ENCODE results near the gene GPATCH8. TPM values are rescaled to one million over a fixed set of nuclear protein-coding genes. Genes with fewer than 3 reads are reported as not detected.
A peak's percentile ranks its signal among the peaks of the same experiment; 100 is the strongest.
"Not testable (repeated sequence)": the region's sequence is repeated elsewhere in the genome, so short reads cannot be mapped to it uniquely, and the experiment has no call there.

GPATCH8 gene
- polyA plus RNA-seq, 1 donor from 2014 or later, result 24.5 TPM

- Histone ChIP-seq H3K4me3 (ENCODE audit: low read length) (no peak overlapping the region), H4K20me1 (ENCODE audit: insufficient read depth) (no peaks in the 10 kb centered on the region), H3K9ac (ENCODE audit: low read length) (no peak overlapping the region), H3F3A (ENCODE audit: insufficient read depth, low read length, poor library complexity, severe bottlenecking) (no peaks in the 10 kb centered on the region), H3K9me2 (ENCODE audit: insufficient read depth, low read length) (no peaks in the 10 kb centered on the region), H3K9me3 (ENCODE audit: low read length) (no peaks in the 10 kb centered on the region), H2AFZ (ENCODE audit: low read depth, low read length) (no peak overlapping the region), H3K27me3 (ENCODE audit: insufficient read depth, low read depth, low read length) (no peaks in the 10 kb centered on the region), H3K27ac (ENCODE audit: low read length) (no peak overlapping the region), H3K4me2 (ENCODE audit: low read length) (no peak overlapping the region), H3K36me3 (ENCODE audit: insufficient read depth, low read length) (no peaks in the 10 kb centered on the region), H3K79me2 (replicated peaks; ENCODE audit: insufficient read depth, low read length) (no peaks in the 10 kb centered on the region)
- TF ChIP-seq TAF1 (IDR thresholded peaks at IDR 0.05; ENCODE audit: low read depth) (no peak), EP300 (conservative IDR thresholded peaks at IDR 0.05; ENCODE audit: poor library complexity, severe bottlenecking) (no peak), REST (IDR thresholded peaks at IDR 0.05; ENCODE audit: borderline replicate concordance) (no peak), POLR2AphosphoS5 (IDR thresholded peaks at IDR 0.05) (no peak), SMC3 (conservative IDR thresholded peaks at IDR 0.05; ENCODE audit: poor library complexity) (no peak), CTCF (IDR thresholded peaks at IDR 0.05; ENCODE audit: poor library complexity, severe bottlenecking) (no peak), EZH2 (IDR thresholded peaks at IDR 0.05; ENCODE audit: borderline replicate concordance, insufficient read depth, low read length, poor library complexity, severe bottlenecking) (no peak), MXI1 (conservative IDR thresholded peaks at IDR 0.05; ENCODE audit: poor library complexity, severe bottlenecking) (no peak), RAD21 (conservative IDR thresholded peaks at IDR 0.05) (no peak)
Observed at GRCh38 chr17:44518032-44518431, 14.8 kb upstream of the GPATCH8 start.

GRCh38 chr17:44511241-44512134 lies 8.3 kb upstream of the GPATCH8 start:
- H2AFZ ChIP-seq (ENCODE audit: low read depth, low read length); H3K9ac ChIP-seq (ENCODE audit: low read length); H3K9me2 ChIP-seq (ENCODE audit: insufficient read depth, low read length); H4K20me1 ChIP-seq (ENCODE audit: insufficient read depth); H3K27ac ChIP-seq (ENCODE audit: low read length); H3K27me3 ChIP-seq (ENCODE audit: insufficient read depth, low read depth, low read length); H3K36me3 ChIP-seq (ENCODE audit: insufficient read depth, low read length); H3K9me3 ChIP-seq (ENCODE audit: low read length); H3F3A ChIP-seq (ENCODE audit: insufficient read depth, low read length, poor library complexity, severe bottlenecking); H3K4me2 ChIP-seq (ENCODE audit: low read length); H3K79me2 ChIP-seq (replicated peaks; ENCODE audit: insufficient read depth, low read length); H3K4me3 ChIP-seq (ENCODE audit: low read length): not testable (repeated sequence)
- peak; percentile 6 for TF ChIP-seq CTCF (IDR thresholded peaks at IDR 0.05; ENCODE audit: poor library complexity, severe bottlenecking)

- H3K4me3 ChIP-seq (ENCODE audit: low read length); H3F3A ChIP-seq (ENCODE audit: insufficient read depth, low read length, poor library complexity, severe bottlenecking); H3K36me3 ChIP-seq (ENCODE audit: insufficient read depth, low read length); H3K9me2 ChIP-seq (ENCODE audit: insufficient read depth, low read length); H3K27ac ChIP-seq (ENCODE audit: low read length); H3K27me3 ChIP-seq (ENCODE audit: insufficient read depth, low read depth, low read length); H3K9me3 ChIP-seq (ENCODE audit: low read length); H3K9ac ChIP-seq (ENCODE audit: low read length); H3K4me2 ChIP-seq (ENCODE audit: low read length); H2AFZ ChIP-seq (ENCODE audit: low read depth, low read length); H3K79me2 ChIP-seq (replicated peaks; ENCODE audit: insufficient read depth, low read length); H4K20me1 ChIP-seq (ENCODE audit: insufficient read depth): not testable (repeated sequence)
Observed at GRCh38 chr17:44506939-44507604, 3.9 kb upstream of the GPATCH8 start.

Data from neural cell (in vitro differentiated cells).